GM12801 (cell line): ENCODE data around the gene ADGRG3.

Experiments used
- TF ChIP-seq, protein P1 (sequence below): IDR thresholded peaks from one replicate; pipeline ENCODE4 v1.5.1; 2011; ENCODE audit warnings: control low read depth; ENCODE audit not compliant: insufficient read length; ENCODE audit errors: extremely low read depth

The ADGRG3 gene

DNA sequence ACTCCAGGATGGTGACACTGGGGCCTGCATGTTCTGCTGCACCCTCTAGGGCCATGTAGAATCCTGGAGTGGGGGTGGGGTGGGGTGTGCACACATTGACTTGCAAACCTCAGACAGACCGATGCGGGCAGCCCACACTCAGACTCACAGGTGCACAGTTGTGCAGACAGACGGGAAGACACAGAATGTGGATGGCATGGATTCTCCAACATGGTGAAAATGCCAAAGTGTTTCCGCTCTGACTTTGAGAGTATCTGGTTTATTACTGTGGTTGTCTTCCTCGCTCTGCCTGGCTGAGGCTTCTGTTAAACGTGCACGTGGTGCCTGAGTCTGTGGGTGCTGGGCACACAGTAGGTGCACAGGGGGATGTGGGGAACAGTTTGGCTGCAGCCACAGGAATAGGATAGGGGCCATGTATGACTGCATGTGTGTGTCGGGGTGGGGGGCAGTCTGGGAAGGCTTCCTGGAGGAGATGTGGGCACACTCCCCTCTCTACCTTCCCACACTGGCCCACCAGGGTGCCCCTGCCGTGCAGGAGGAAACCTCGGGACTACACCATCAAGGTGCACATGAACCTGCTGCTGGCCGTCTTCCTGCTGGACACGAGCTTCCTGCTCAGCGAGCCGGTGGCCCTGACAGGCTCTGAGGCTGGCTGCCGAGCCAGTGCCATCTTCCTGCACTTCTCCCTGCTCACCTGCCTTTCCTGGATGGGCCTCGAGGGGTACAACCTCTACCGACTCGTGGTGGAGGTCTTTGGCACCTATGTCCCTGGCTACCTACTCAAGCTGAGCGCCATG lies 9.0 kb upstream of the ADGRG3 start:
- TF ChIP-seq, protein P1, sequence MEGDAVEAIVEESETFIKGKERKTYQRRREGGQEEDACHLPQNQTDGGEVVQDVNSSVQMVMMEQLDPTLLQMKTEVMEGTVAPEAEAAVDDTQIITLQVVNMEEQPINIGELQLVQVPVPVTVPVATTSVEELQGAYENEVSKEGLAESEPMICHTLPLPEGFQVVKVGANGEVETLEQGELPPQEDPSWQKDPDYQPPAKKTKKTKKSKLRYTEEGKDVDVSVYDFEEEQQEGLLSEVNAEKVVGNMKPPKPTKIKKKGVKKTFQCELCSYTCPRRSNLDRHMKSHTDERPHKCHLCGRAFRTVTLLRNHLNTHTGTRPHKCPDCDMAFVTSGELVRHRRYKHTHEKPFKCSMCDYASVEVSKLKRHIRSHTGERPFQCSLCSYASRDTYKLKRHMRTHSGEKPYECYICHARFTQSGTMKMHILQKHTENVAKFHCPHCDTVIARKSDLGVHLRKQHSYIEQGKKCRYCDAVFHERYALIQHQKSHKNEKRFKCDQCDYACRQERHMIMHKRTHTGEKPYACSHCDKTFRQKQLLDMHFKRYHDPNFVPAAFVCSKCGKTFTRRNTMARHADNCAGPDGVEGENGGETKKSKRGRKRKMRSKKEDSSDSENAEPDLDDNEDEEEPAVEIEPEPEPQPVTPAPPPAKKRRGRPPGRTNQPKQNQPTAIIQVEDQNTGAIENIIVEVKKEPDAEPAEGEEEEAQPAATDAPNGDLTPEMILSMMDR = no peak

DNA sequence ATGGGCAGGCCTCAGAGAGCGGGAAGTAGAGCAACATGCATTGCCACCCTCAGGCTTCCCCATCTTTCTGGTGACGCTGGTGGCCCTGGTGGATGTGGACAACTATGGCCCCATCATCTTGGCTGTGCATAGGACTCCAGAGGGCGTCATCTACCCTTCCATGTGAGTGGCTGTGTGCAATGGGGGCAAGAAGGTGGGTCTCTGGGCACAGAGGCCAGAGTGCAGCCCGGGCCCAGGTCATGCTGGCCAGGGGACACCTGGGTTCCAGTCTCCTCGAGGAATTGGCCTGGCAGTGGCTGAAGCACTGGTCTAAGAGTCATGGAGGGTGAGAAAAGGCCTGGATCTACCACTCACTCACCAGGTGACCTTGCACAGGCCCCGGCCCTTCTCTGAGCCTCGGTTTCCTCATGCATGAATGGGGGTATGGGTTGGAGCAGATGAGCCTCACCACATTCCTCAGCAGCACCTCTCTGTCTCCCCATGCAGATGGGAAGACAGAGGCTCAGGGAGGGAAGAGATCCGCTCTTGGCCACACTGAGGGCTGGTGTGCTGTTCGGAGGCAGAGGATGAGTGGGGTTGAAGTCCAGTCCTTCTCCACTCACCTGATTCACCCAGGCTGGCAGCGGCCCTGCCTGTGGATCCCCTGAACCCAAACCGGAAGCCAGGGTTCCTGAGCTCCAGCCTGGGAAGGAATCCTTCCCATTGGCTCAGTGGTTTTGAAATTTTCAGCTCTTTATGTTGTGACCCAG lies 7.2 kb upstream of the ADGRG3 start:
- TF ChIP-seq, protein P1 = no peak

GRCh38 chr16:57661510-57661909 lies 6.6 kb upstream of the ADGRG3 start:
- TF ChIP-seq, protein P1 = no peak

DNA sequence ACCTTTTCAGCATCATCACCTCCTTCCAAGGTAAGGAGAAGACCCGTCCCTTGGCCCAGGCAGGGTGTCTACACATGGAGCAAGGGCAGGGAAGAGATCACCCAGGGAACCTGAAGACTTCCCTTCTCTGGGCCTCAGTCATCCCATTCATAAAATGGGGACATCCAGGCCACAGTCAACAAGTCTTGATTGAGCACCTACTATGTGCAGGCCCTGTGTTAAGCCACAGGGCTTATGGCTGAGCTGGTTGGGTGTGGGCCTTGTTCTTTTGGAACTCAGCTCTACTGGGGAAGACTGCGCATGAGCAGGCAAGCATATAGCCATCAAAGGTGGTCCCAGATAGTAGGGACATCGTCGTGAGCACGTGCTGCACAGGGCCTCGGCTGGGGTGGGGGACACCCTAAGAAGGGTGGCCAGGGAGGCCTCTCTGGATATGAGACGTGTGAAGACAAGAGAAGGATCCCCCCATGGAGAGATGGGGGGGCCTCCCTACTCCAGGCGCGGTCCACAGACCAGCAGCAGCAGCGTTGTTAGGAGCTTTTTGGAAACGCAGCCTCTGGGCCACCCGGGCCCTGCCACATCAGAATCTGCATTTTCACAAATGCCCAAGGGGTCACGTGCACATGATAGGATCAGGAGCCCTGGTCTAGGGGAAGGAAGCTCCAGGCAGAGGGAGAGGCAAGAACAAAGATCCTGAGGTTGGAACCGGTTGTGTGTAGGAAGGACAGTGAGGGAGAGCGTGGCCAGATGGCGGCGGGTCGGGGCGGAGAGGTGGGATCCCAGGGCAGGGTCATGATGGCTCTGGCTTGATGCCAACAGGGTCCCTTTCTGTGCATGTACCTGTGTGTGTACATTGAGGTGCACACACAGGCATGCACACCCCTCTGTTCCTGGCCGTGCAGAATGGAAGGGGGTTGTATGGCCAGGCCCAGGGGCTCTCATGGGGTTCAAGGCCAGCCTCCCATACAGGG lies 5.9 kb upstream of the ADGRG3 start:
- TF ChIP-seq, protein P1 = no peak

- TF ChIP-seq, protein P1 = no peak
These were observed 4.7 kb upstream of the ADGRG3 start for GRCh38 chr16:57663436-57663835.

DNA sequence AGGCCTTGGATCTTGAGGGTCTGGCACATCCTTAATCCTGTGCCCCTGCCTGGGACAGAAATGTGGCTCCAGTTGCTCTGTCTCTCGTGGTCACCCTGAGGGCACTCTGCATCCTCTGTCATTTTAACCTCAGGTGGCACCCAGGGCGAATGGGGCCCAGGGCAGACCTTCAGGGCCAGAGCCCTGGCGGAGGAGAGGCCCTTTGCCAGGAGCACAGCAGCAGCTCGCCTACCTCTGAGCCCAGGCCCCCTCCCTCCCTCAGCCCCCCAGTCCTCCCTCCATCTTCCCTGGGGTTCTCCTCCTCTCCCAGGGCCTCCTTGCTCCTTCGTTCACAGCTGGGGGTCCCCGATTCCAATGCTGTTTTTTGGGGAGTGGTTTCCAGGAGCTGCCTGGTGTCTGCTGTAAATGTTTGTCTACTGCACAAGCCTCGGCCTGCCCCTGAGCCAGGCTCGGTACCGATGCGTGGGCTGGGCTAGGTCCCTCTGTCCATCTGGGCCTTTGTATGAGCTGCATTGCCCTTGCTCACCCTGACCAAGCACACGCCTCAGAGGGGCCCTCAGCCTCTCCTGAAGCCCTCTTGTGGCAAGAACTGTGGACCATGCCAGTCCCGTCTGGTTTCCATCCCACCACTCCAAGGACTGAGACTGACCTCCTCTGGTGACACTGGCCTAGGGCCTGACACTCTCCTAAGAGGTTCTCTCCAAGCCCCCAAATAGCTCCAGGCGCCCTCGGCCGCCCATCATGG lies 4.0 kb upstream of the ADGRG3 start:
- TF ChIP-seq, protein P1 = no peak
